CD4-positive, alpha-beta memory T cell (primary cell): ENCODE results near the gene UNC50. TPM values are rescaled to one million over a fixed set of nuclear protein-coding genes. Genes with fewer than 3 reads are reported as not detected.

Source experiments
- CTCF ChIA-PET: fragments of 350-600 bp; sonication (Branson Sonifier 250); formaldehyde crosslinking; loops from one replicate; lab custom pipeline; 2021; ENCODE audit warnings: inconsistent platforms; ENCODE audit not compliant: partially characterized antibody; lab: Charles Lee
- POLR2A ChIA-PET: fragments of 350-600 bp; sonication (Branson Sonifier 250); formaldehyde crosslinking; loops from one replicate; lab custom pipeline; 2021; ENCODE audit not compliant: partially characterized antibody; lab: Charles Lee
- DNase-seq, 5 donors: peaks; one replicate each; pipeline versions ENCODE4 v3.0.0 to v3.0.0-alpha.2; 2020 to 2022; ENCODE audit warnings: mixed read lengths in 1 of 5
- H3K27ac ChIP-seq: one replicate; pipeline ENCODE4 v1.7.0; 2013; ENCODE audit warnings: low read depth, low read length
- H3K27me3 ChIP-seq: 2 replicates; pipeline ENCODE4 v1.7.0; 2013; ENCODE audit warnings: mild to moderate bottlenecking, low read length, moderate library complexity; ENCODE audit not compliant: insufficient read depth
- H3K36me3 ChIP-seq: 2 replicates; pipeline ENCODE4 v1.7.0; 2013; ENCODE audit warnings: mild to moderate bottlenecking, low read length, moderate library complexity; ENCODE audit not compliant: insufficient read depth
- H3K4me1 ChIP-seq: 2 replicates; pipeline ENCODE4 v1.7.0; 2013; ENCODE audit warnings: mild to moderate bottlenecking, low read length, moderate library complexity; ENCODE audit not compliant: insufficient read depth
- H3K4me3 ChIP-seq, 2 donors: one replicate each; pipeline ENCODE4 v1.7.0; 2013; ENCODE audit warnings: low read length in 2 of 2, mild to moderate bottlenecking in 1 of 2
- H3K9me3 ChIP-seq, 2 donors: one replicate each; pipeline ENCODE4 v1.7.0; 2013; ENCODE audit warnings: low read length in 2 of 2, control low read depth in 1 of 2; ENCODE audit not compliant: control insufficient read depth in 1 of 2
- H3K27ac Mint-ChIP-seq, 7 donors: one replicate each; pipeline ENCODE4 v1.8.0; 2020 to 2021; ENCODE audit warnings: mixed read lengths in 7 of 7, mild to moderate bottlenecking in 6 of 7, inconsistent platforms in 3 of 7, moderate library complexity in 3 of 7
- H3K27me3 Mint-ChIP-seq, 2 donors: one replicate each; pipeline ENCODE4 v1.8.0; 2020 to 2021; ENCODE audit warnings: mixed read lengths in 2 of 2
- H3K36me3 Mint-ChIP-seq, 2 donors: one replicate each; pipeline ENCODE4 v1.8.0; 2020 to 2021; ENCODE audit warnings: mixed read lengths in 2 of 2, inconsistent platforms in 1 of 2, mild to moderate bottlenecking in 1 of 2
- H3K4me1 Mint-ChIP-seq, 4 donors: one replicate each; pipeline ENCODE4 v1.8.0; 2020 to 2021; ENCODE audit warnings: mixed read lengths in 4 of 4, mild to moderate bottlenecking in 1 of 4
- H3K4me3 Mint-ChIP-seq, 8 donors: one replicate each; pipeline ENCODE4 v1.8.0; 2020 to 2021; ENCODE audit warnings: mixed read lengths in 8 of 8, mild to moderate bottlenecking in 7 of 8, moderate library complexity in 6 of 8, inconsistent platforms in 3 of 8
- H3K9me3 Mint-ChIP-seq, 8 donors: one replicate each; pipeline ENCODE4 v1.8.0; 2020 to 2021; ENCODE audit warnings: mixed read lengths in 8 of 8, mild to moderate bottlenecking in 5 of 8, inconsistent platforms in 3 of 8, moderate library complexity in 1 of 8
- intact Hi-C: fragments of 100-400 bp; cut with micrococcal nuclease; formaldehyde crosslinking; loops from one replicate; pipeline ENCODE4 v1.15.1; 2023
- polyA plus RNA-seq, 2 donors: library from polyadenylated mRNA; unstranded; fragments of 300-500 nt; fragmentation: Illumina TruSeq; gene quantifications; one replicate each; pipeline ENCODE4 v1.2.3, GENCODE V29; 2021
- total RNA-seq, 2 experiments: library from RNA; stranded (reverse); gene quantifications; one replicate each; pipeline ENCODE4 v1.2.3, GENCODE V29; 2021

Gene UNC50
- total and polyA plus RNA-seq, 4 experiments from 2014 or later, result 41.8 to 48.8 (median 45.4) TPM

DNA sequence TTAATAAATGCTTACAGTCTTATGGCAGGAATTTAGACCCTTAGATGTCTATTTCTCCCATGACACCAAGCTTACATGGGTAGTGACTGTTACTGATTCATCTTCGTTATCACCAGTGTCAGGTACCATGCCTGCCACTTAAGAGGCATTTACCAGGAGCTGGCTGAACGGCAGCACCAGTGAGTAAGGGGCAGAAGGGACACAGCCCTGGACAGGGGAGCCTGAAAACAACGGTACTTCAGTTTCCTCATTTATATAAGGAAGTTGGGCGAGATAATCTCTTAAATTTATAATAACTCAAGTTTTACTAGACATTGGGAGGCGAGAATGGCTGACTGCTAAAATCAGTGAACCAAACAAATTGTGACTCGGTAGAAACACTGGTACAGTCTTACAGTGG lies 1.3 kb upstream of the UNC50 start:
- Histone ChIP-seq H3K9me3 (no peaks in the 10 kb centered on the region), H3K27me3 (no peaks in the 10 kb centered on the region), H3K36me3 (no peaks in the 10 kb centered on the region), H3K27ac (peak overlapping the region; percentile 88), H3K4me3 (peak overlapping the region; percentile 86 to 93), H3K4me1 (peaks cover 61% of the 10 kb centered on the region)
- no peak for DNase-seq
- Mint-ChIP-seq H3K4me1 (peaks cover 51 to 86% (median 57%) of the 10 kb centered on the region in 4 donors), H3K4me3 (peak overlapping the region; percentile 79 to 95 (median 89)), H3K27me3 (no peaks in the 10 kb centered on the region), H3K27ac (peak overlapping the region; percentile 89 to 94 (median 91)), H3K36me3 (peaks cover 7 to 35% of the 10 kb centered on the region in 2 donors), H3K9me3 (no peaks in the 10 kb centered on the region)
- intact Hi-C loops, result loop anchor here (5.0 kb wide), 1 partner anchor 145 kb away; no protein-coding TSS in a partner anchor
- ChIA-PET POLR2A (interaction anchor here (1.2 to 1.8 kb wide), 3 partner anchors 10 to 195 kb away, joined by 3 to 7 read pairs (median 3); no protein-coding TSS in a partner anchor), CTCF (interaction anchor here (0.6 kb wide), 1 partner anchor 8 kb away, joined by 4 read pairs; no protein-coding TSS in a partner anchor)

DNA sequence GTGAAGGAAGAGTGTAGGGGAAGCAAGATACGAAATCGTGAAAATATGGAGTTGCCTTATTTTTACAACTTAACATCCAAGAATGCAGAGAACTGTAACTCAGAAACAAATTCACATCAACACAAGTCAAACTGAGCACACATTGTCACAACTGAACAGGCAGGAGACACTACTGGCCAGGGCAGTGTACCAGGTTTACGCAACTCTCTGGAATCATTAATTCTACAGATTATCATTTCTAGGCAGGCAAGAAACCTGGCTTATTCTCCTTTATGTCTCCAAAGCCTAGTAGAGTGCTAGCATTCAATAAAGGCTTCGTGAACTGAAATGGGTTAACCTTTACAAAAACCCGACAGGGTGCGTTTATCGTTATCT lies 661 bp upstream of the UNC50 start:
- no peaks in the 10 kb centered on the region for H3K9me3 Mint-ChIP-seq
- H3K36me3 ChIP-seq, result peaks cover 2% of the 10 kb centered on the region
- H3K4me1 ChIP-seq, result peaks cover 61% of the 10 kb centered on the region
- H3K27ac ChIP-seq, result peak overlapping the region; percentile 88
- H3K4me1 Mint-ChIP-seq, result peaks cover 51 to 87% (median 57%) of the 10 kb centered on the region in 4 donors
- intact Hi-C loops, result loop anchor here (1.0 to 5.0 kb wide), 3 partner anchors 145 to 729 kb away; partner anchors contain the start of genes EIF5B and TXNDC9
- DNase-seq, result no peak
- POLR2A ChIA-PET, result interaction anchor here (0.7 to 2.2 kb wide), 6 partner anchors 8 to 164 kb away, joined by 3 to 8 read pairs (median 5); partner anchors contain the start of gene MGAT4A
- H3K36me3 Mint-ChIP-seq, result peaks cover 7 to 30% of the 10 kb centered on the region in 2 donors
- H3K27ac Mint-ChIP-seq, result peak overlapping the region; percentile 89 to 97 (median 91)
- no peaks in the 10 kb centered on the region for H3K27me3 ChIP-seq
- peak overlapping the region; percentile 86 to 93 for H3K4me3 ChIP-seq
- CTCF ChIA-PET, result interaction anchor here (0.6 kb wide), 1 partner anchor 8 kb away, joined by 4 read pairs; no protein-coding TSS in a partner anchor
- peak overlapping the region; percentile 79 to 95 (median 89) for H3K4me3 Mint-ChIP-seq
- H3K27me3 Mint-ChIP-seq, result no peaks in the 10 kb centered on the region
- no peaks in the 10 kb centered on the region for H3K9me3 ChIP-seq

DNA sequence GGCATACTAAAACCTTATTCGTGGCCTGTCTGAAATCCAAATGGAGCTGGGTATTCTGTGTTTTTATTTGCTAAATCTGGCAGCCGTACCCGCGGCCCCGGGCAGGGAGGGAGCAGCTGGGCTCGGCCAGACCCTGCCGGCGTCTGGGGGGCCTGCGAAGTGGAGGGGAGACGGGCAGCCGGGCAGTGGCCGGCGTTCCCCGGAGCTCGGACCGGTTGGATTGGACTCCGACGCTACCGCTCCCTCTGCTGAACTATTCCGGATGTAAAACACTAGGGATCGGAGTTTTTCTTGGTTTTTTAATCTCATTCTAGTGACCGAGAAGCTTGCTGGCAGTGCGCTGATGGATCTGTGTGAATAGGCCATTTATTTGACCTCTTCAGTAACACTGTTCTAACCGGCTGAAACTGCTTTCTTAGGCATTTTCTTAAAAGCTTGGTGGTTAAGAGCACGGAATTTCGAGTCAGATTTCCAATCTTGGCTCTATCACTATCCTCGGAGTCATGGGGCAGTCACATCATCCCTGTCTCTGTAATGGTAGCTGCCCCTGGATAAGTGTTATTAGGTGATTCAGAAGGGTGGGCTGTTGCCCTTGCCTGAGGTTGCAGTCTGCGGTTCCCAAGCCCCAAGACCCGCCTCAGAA lies 694 bp downstream of the UNC50 start:
- peaks cover 55 to 91% (median 66%) of the 10 kb centered on the region in 4 donors for H3K4me1 Mint-ChIP-seq
- CTCF ChIA-PET, result interaction anchor here (0.8 to 1.2 kb wide), 3 partner anchors 9 to 220 kb away, joined by 3 to 5 read pairs (median 3); no protein-coding TSS in a partner anchor
- Histone ChIP-seq H3K9me3 (no peaks in the 10 kb centered on the region), H3K36me3 (peaks cover 7% of the 10 kb centered on the region), H3K27ac (peak overlapping the region; percentile 88), H3K27me3 (no peaks in the 10 kb centered on the region), H3K4me3 (peak overlapping the region; percentile 86 to 93), H3K4me1 (peaks cover 61% of the 10 kb centered on the region)
- H3K4me3 Mint-ChIP-seq, result peak overlapping the region; percentile 79 to 95 (median 89)
- H3K27ac Mint-ChIP-seq, result peak overlapping the region; percentile 89 to 97 (median 91)
- no peaks in the 10 kb centered on the region for H3K9me3 Mint-ChIP-seq
- intact Hi-C loops, result loop anchor here (1.0 to 5.0 kb wide), 3 partner anchors 147 to 728 kb away; partner anchors contain the start of genes EIF5B and TXNDC9
- POLR2A ChIA-PET, result interaction anchor here (0.7 to 2.2 kb wide), 17 partner anchors 9 to 546 kb away, joined by 3 to 11 read pairs (median 3); partner anchors contain the start of genes C2orf15, LIPT1, MGAT4A and TSGA10
- DNase-seq, result peak in 1 of 5 donors; percentile 41
- H3K27me3 Mint-ChIP-seq, result no peaks in the 10 kb centered on the region
- peaks cover 17 to 35% of the 10 kb centered on the region in 2 donors for H3K36me3 Mint-ChIP-seq

DNA sequence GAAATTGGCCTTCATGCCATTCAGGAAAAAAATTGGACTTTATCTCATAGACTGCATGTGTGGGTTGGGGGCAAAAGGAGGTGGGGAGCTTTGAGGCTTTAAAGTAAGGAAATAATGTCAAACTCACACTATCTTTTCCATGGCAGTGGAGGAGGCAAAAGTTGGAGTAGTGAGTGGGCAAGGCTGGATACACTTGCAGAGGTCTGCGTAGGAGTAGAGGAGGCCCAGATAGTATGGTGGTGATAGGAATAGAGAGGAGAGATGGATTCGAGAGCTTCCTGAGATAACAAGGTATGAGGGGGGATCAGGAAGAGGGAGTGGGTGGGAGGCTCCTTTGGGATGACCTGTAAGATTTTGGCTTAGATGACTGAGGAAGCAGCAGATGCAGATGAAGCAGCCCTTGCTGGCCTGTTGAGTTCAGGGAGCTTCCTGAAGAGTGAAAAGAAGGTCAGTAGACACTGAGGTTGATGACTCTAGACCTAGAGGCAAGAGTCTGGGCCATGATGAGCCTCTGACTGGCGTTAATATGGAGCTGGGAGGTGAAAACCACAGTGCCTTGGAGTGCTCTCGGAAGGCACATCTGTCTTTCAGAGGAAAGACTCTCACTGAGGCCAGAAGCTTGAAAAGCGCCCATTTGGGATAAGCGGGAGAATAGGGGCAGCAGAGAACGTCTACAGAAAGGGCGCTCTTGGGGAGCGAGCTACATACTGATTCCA lies 5.8 kb downstream of the UNC50 start:
- Mint-ChIP-seq H3K27ac (peak overlapping the region; percentile 47 to 88 (median 79)), H3K27me3 (no peaks in the 10 kb centered on the region), H3K4me3 (peak overlapping the region in 1 of 8 donors; percentile 67), H3K36me3 (peaks cover 37 to 63% of the 10 kb centered on the region in 2 donors), H3K4me1 (peaks cover 40 to 60% (median 48%) of the 10 kb centered on the region in 4 donors), H3K9me3 (peaks cover 0 to 5% (median 0%) of the 10 kb centered on the region in 8 donors)
- peaks cover 24% of the 10 kb centered on the region for H3K4me1 ChIP-seq
- H3K36me3 ChIP-seq, result peaks cover 15% of the 10 kb centered on the region
- no peak overlapping the region for H3K27ac ChIP-seq
- POLR2A ChIA-PET, result interaction anchor here (0.8 to 1.1 kb wide), 2 partner anchors 31 to 35 kb away, joined by 3 to 5 read pairs; no protein-coding TSS in a partner anchor
- no peaks in the 10 kb centered on the region for H3K27me3 ChIP-seq
- H3K4me3 ChIP-seq, result no peak overlapping the region
- CTCF ChIA-PET, result interaction anchor here (0.9 to 1.0 kb wide), 2 partner anchors 14 to 35 kb away, joined by 3 read pairs; no protein-coding TSS in a partner anchor
- DNase-seq, result no peak
- intact Hi-C loops, result no loop called here
- H3K9me3 ChIP-seq, result no peaks in the 10 kb centered on the region

DNA sequence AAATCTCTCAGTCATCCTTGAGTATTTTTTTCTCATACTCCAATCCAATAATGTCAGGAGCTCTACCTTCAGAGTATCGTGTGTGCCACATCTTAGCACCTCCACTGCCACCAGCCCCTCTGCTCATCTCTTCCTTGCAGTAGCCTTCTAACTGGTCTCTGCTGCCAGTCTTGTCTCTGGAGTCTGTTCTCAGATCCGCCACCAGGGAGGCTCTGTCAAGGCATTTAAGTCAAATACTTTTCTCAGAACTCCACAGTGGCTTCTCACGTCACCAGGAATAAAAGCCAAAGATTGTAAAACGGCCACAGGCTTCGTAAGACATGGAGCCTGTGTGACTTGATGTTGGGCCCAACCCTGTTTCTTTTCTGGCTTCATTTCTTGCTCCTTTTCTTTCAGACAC lies 7.1 kb downstream of the UNC50 start:
- Histone ChIP-seq H3K4me1 (peaks cover 12% of the 10 kb centered on the region), H3K27me3 (no peaks in the 10 kb centered on the region), H3K9me3 (no peaks in the 10 kb centered on the region), H3K27ac (no peak overlapping the region), H3K4me3 (no peak overlapping the region), H3K36me3 (peaks cover 26% of the 10 kb centered on the region)
- H3K9me3 Mint-ChIP-seq, result peaks cover 0 to 5% (median 0%) of the 10 kb centered on the region in 8 donors
- peaks cover 31 to 47% (median 37%) of the 10 kb centered on the region in 4 donors for H3K4me1 Mint-ChIP-seq
- H3K27me3 Mint-ChIP-seq, result no peaks in the 10 kb centered on the region
- CTCF ChIA-PET, result no interaction called here
- peak overlapping the region in 3 of 8 donors; percentile 2 to 55 (median 6) for H3K4me3 Mint-ChIP-seq
- peaks cover 44 to 74% of the 10 kb centered on the region in 2 donors for H3K36me3 Mint-ChIP-seq
- POLR2A ChIA-PET, result interaction anchor here (0.6 to 1.0 kb wide), 3 partner anchors 17 to 64 kb away, joined by 3 read pairs; no protein-coding TSS in a partner anchor
- DNase-seq, result peak in 1 of 5 donors; percentile 19
- peak overlapping the region; percentile 64 to 93 (median 74) for H3K27ac Mint-ChIP-seq
- intact Hi-C loops, result no loop called here

DNA sequence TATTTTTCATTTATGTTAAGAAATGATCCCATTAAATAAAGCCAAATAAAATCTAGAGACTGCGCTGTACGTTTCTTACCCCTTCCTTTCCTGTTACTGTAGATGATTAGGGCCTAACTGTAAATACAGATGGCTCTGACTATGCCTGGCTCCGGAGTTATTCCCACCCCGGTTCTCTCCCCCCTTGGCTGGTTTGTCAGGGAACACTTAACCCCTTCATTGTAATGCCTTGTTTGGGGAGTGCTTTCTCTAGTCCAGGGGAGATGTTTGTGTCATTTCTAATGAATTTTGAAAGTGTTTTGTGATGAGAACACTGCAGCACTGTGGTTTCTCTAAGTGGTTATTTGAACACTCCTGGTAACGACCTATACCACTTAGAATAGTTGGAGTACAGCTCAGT lies 8.8 kb downstream of the UNC50 start:
- POLR2A ChIA-PET, result interaction anchor here (1.7 to 2.4 kb wide), 3 partner anchors 8 to 16 kb away, joined by 4 to 11 read pairs (median 7); partner anchors contain the start of genes COA5 and UNC50
- H3K4me1 ChIP-seq, result peaks cover 4% of the 10 kb centered on the region
- no peaks in the 10 kb centered on the region for H3K27me3 ChIP-seq
- CTCF ChIA-PET, result no interaction called here
- H3K9me3 ChIP-seq, result no peaks in the 10 kb centered on the region
- intact Hi-C loops, result no loop called here
- Mint-ChIP-seq H3K27me3 (no peaks in the 10 kb centered on the region), H3K9me3 (peaks cover 0 to 5% (median 0%) of the 10 kb centered on the region in 8 donors), H3K36me3 (peaks cover 49 to 77% of the 10 kb centered on the region in 2 donors), H3K27ac (peak overlapping the region in 6 of 7 donors; percentile 10 to 93 (median 60)), H3K4me1 (peaks cover 25 to 31% (median 28%) of the 10 kb centered on the region in 4 donors), H3K4me3 (no peak overlapping the region)
- DNase-seq, result no peak
- peaks cover 42% of the 10 kb centered on the region for H3K36me3 ChIP-seq
- no peak overlapping the region for H3K4me3 ChIP-seq
- no peak overlapping the region for H3K27ac ChIP-seq
